ENCODE measurements around the gene ANKRD17. TPM values are rescaled to one million over a fixed set of nuclear protein-coding genes. Genes with fewer than 3 reads are reported as not detected.

ANKRD17 gene
- total and polyA plus RNA-seq, 9 of the 15 experiments (the other 6 are each of a cell fraction or from before 2014, with no cell fraction given) = 25.5 to 86.9 (median 52.2) TPM

DNA sequence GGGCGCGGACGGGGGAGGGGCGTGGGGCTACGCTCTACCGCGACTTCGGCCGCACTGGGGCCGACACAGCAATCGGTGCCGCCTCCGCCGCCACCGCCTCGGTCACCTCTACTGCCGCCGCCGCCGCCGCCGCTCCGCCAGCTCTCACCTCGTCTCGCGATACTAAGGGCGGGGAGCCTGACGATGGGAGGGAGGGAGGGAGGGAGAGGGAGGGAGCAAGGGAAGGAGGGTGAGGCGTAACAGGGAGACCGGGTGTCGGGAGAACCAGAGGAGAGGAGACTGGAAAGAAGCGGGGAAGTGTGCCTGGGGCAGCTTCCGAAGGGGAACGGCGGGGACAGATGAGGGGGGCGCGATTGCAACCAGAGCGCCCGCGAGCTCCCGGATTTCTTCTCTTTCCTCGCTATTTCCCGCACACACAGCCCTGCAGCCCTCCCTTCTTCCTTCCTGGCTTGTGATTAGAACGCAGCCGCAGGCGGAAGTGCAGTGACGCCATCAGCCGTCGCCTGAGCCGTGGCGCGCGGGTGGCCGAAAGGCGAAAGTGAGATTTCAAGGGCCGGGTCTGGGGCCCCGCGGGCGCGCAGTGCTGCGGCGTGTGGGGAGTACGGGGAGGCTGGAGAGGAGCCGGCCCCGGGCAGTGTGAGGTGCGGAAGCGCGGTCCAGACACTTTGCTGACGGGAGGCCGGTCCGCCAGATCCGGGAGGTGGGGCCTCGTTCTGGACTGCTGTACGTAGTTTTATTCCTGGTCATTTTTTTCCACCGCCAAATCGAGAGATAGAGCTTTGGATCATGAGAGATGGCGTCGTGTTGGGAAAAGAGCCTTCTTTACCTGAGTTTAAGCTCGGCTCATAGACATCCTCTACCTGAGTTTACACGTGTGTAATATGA, at the start of gene ANKRD17 (continued):
- TF ChIP-seq, protein P1, sequence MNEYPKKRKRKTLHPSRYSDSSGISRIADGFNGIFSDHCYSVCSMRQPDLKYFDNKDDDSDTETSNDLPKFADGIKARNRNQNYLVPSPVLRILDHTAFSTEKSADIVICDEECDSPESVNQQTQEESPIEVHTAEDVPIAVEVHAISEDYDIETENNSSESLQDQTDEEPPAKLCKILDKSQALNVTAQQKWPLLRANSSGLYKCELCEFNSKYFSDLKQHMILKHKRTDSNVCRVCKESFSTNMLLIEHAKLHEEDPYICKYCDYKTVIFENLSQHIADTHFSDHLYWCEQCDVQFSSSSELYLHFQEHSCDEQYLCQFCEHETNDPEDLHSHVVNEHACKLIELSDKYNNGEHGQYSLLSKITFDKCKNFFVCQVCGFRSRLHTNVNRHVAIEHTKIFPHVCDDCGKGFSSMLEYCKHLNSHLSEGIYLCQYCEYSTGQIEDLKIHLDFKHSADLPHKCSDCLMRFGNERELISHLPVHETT (CRISPR knock-in tag; conservative IDR thresholded peaks at IDR 0.05 in 1 of 2, IDR thresholded peaks at IDR 0.05 in 1 of 2) = peak in 1 of 2 experiments; percentile 92; a peak in 2 of 4 replicates
- no peak for TF ChIP-seq ARHGAP35 (IDR thresholded peaks at IDR 0.05; ENCODE audit: partially characterized antibody)
- TF ChIP-seq, protein P2, sequence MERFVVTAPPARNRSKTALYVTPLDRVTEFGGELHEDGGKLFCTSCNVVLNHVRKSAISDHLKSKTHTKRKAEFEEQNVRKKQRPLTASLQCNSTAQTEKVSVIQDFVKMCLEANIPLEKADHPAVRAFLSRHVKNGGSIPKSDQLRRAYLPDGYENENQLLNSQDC (CRISPR knock-in tag; IDR thresholded peaks at IDR 0.05) = no peak
- peak; percentile 46 for TF ChIP-seq ASH1L (IDR thresholded peaks at IDR 0.05; ENCODE audit: borderline replicate concordance, low read depth, partially characterized antibody)
- no peak for TF ChIP-seq PHTF2 (CRISPR knock-in tag; IDR thresholded peaks at IDR 0.05)
- TF ChIP-seq PML (IDR thresholded peaks at IDR 0.05; ENCODE audit: low read length) = peak; percentile 70
- TF ChIP-seq HMGN3 (IDR thresholded peaks at IDR 0.05; ENCODE audit: borderline replicate concordance, extremely low read depth, insufficient read length, low read depth, low read length) = peak; percentile 80
- TF ChIP-seq, protein P3, sequence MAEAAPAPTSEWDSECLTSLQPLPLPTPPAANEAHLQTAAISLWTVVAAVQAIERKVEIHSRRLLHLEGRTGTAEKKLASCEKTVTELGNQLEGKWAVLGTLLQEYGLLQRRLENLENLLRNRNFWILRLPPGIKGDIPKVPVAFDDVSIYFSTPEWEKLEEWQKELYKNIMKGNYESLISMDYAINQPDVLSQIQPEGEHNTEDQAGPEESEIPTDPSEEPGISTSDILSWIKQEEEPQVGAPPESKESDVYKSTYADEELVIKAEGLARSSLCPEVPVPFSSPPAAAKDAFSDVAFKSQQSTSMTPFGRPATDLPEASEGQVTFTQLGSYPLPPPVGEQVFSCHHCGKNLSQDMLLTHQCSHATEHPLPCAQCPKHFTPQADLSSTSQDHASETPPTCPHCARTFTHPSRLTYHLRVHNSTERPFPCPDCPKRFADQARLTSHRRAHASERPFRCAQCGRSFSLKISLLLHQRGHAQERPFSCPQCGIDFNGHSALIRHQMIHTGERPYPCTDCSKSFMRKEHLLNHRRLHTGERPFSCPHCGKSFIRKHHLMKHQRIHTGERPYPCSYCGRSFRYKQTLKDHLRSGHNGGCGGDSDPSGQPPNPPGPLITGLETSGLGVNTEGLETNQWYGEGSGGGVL (CRISPR knock-in tag; IDR thresholded peaks at IDR 0.05) = no peak
- no peak for TF ChIP-seq NFE2 (IDR thresholded peaks at IDR 0.05; ENCODE audit: low read depth)
- peak; percentile 54 for TF ChIP-seq BHLHE40 (IDR thresholded peaks at IDR 0.05; ENCODE audit: low read length)
- no peak for TF ChIP-seq SIX5 (IDR thresholded peaks at IDR 0.05; ENCODE audit: borderline replicate concordance in 1 of 2, insufficient read depth in 1 of 2, low read depth in 1 of 2, low read length in 2 of 2)
- no peak for TF ChIP-seq SMAD3 (CRISPR knock-in tag; conservative IDR thresholded peaks at IDR 0.05)
- TF ChIP-seq EGR1 (conservative IDR thresholded peaks at IDR 0.05) = no peak
- no peak for TF ChIP-seq HSF4 (CRISPR knock-in tag; IDR thresholded peaks at IDR 0.05; ENCODE audit: borderline replicate concordance)
- TF ChIP-seq, protein P4, sequence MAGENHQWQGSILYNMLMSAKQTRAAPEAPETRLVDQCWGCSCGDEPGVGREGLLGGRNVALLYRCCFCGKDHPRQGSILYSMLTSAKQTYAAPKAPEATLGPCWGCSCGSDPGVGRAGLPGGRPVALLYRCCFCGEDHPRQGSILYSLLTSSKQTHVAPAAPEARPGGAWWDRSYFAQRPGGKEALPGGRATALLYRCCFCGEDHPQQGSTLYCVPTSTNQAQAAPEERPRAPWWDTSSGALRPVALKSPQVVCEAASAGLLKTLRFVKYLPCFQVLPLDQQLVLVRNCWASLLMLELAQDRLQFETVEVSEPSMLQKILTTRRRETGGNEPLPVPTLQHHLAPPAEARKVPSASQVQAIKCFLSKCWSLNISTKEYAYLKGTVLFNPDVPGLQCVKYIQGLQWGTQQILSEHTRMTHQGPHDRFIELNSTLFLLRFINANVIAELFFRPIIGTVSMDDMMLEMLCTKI (IDR thresholded peaks at IDR 0.05; ENCODE audit: partially characterized antibody) = no peak
- TF ChIP-seq ETV6 (IDR thresholded peaks at IDR 0.05; ENCODE audit: borderline replicate concordance in 1 of 2, low read depth in 2 of 2, low read length in 1 of 2) = peak in 1 of 2 experiments; percentile 90; a peak in 2 of 4 replicates
- no peak for TF ChIP-seq ETV6 (CRISPR knock-in tag; IDR thresholded peaks at IDR 0.05; ENCODE audit: borderline replicate concordance)
- no peak for TF ChIP-seq ZNF77 (CRISPR knock-in tag; IDR thresholded peaks at IDR 0.05)
- no peak for TF ChIP-seq ERF (CRISPR knock-in tag; IDR thresholded peaks at IDR 0.05)
- TF ChIP-seq HLTF (IDR thresholded peaks at IDR 0.05) = no peak
- TF ChIP-seq MAFK (IDR thresholded peaks at IDR 0.05; ENCODE audit: low read length) = no peak
